HG02840 (cell line): ENCODE data around the gene PPBP.

Experiments used
- ATAC-seq: cut with Tn5 transposase; IDR thresholded peaks from one replicate; pipeline ENCODE4 v1.9.1; 2021; ENCODE audit warnings: mild to moderate bottlenecking, moderate library complexity, moderate number of reproducible peaks; ENCODE audit not compliant: unreplicated experiment, low FRiP score

Gene PPBP, protein sequence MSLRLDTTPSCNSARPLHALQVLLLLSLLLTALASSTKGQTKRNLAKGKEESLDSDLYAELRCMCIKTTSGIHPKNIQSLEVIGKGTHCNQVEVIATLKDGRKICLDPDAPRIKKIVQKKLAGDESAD

DNA sequence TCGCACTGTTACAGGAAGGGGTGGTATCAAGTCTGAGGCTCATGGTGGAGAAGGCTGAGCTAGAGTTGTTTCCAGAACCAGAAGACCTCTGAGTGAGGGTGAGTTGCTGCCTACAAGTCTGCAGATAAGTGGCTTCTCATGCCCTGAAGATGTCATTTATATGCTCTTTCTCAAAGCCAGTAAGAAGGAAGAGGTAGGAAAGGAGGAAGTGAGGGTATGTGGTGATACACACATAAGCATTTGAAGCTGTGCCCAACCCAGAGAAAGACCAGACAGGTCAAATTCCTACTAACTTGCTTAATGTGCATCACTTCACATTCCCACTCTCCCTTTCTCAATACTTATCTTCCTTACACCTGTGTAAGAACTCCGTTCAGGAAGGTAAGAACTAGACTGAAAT lies at the start of gene PPBP:
PPBP (minus strand) TSS at position 130 of the 400 bp plus-strand sequence; CDS start at position 43, 87 bp downstream.
- ATAC-seq, result no peak

DNA sequence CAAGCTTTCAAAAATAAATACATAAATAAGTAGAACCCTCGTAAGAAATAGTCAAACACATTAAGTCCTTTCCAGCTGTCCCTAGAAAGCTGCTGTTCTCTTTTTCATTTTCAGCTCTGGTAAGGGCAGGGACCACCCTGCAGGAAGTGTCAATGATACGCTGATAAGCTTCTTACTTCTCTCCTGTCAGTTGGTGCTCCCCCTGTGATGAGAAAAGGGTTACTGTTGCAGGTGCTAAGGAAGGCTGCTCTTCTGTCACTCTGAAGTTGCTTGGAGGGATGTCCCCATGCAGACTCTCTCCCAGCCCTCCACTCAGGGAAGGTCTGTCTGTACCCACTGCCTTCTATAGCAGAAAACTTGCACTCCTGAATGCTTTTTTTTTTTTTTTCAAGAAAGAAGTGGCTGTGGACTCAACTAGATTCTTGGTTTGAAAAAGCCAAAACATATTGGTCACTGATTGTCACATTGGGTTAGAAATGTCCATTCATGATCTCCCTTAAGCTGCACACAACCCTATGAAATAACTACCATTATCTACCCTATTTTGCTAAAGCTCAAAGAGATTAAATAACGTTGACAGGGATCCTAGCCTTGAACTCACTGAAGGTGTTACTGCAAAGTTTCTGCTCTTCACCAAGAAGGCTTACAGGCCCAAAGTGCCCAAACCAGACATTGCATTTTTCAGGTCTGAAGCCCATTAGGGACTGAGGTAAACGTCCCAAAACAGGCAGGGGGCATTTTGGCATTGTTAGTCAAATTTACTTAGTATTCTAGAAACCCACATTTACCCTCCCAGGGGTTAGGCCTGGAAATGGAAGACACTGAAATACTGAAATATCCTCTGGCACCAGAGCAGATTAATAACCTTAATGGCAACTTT lies 49.3 kb upstream of the PPBP start:
- ATAC-seq, result no peak

DNA sequence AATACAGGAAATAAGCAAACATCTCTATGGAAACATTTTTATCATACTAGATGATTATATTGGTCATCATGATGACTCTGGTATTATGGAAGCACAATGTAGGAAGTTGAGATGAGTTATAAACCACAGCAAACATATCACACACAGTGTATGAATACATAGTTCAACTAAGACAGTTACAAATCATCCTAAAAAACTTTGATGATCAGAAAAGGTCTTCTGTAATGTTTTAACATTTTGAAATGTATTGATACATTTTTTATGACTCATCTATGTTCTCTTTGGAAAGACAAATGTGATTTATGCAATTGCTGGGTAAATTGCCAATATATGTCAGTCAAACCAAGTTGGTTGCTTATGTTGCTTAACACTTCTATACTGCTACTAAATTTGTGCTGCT lies 45.7 kb upstream of the PPBP start:
- no peak for ATAC-seq

DNA sequence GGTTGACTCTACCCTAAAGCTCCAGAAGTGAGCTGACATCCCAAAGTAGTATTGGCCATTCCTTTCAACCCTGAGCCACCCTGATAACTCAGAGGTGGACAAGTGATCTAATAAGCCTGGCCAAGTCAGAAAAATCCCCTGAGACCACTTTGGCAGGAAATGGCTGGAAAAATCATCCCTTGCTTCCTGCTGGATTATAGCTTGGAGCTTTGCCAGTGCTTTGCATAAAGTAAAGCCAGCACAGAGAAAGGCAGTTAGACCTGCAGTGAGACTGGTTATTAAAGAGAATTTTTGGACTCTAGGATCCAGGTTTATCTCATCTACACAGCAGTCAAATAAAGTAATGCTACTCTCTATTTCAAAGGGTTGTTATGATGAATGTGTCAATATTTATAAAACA lies 44.1 kb upstream of the PPBP start:
- ATAC-seq, result no peak

DNA sequence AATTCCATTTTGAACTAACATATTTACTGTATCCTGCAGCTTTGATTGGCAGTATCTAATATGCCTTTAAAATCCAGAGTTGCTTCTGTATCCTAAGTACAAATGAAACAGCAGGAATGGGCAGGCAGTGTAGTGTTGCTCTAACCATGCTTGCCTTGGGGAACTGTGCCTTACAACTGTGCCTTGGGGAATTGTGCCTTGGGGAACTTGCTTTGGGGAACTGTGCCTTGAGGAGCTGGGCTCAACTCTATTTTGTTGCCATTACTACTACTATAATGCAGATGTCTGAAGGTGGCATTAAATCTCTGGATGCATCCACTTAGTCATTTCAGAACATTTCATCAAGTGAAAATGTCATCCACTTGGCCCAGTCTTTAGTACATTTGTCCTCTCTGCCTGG lies 43.6 kb upstream of the PPBP start:
- no peak for ATAC-seq

DNA sequence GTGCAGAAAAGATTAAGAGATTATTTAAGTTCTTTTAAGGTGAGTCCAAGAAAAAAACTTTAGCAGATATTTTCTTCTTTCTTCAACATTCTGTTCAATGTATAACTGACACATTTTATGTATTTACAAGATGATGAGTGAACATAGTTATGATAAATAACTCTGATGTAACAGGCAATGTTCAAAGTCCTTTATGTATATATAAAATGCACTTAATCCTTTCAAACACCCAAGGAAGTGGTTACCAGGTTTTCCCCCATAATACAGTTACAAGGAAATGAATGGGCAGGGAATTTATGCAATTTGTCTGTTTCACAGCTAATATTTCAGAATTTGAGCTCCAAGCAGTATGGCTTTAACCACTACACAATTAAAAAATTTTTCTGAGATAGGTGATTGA lies 42.3 kb upstream of the PPBP start:
- ATAC-seq, result no peak

DNA sequence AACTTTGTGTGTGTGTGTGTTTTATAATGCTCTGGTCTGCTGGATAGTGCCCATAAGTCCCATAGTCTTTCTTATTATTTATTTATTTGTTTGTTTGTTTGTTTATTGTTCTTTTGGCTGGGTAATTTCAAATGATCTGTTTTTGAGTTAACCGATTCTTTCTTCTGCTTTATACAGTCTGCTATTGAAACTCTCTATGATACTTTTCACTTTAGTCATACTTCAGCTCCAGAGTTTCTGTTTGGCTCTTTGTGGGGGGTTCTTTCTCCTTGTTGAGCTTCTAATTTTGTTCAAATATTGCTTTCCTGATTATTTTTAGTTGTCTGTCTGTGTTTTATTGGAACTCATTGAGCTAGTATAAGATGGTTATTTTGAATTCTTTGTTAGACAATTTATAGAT lies 40.5 kb upstream of the PPBP start:
- ATAC-seq, result no peak

DNA sequence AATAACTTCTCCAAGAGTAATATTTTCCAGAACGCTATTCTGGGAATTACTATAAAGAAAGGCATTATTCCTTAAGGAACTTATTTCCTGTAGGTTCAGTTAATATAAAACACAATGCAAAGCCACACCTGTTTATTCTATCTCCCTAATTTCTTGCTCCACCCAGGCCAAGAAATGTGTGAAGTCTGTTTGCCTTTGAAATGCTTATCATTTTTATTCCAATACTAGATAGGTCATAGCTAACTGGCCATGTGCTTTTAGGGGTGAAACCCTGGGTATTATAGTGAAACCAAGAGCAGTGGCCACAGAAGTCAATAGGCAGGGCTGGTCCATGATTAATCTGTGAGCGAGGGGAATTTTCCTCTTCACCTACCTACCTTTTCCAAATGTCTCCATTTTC lies 35.7 kb upstream of the PPBP start:
- no peak for ATAC-seq

DNA sequence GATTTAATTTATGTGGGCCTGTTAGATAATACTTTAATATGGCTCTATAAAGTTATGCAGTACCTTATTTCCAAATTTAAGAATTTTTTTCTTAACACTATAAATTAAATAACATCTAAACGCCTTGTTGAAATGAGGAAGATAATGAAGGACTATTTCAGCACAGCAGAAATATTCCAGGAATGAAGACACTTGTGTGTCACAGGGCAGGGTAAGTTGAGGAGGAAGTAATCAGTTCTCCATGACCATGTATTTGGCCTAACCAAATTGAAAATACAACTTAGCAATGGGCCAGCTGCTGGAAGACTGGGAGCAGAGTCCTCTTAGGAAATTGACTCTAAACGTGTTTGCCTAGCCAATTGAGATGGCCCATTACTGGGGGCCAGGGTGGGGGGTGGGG lies 33.6 kb upstream of the PPBP start:
- ATAC-seq, result no peak

DNA sequence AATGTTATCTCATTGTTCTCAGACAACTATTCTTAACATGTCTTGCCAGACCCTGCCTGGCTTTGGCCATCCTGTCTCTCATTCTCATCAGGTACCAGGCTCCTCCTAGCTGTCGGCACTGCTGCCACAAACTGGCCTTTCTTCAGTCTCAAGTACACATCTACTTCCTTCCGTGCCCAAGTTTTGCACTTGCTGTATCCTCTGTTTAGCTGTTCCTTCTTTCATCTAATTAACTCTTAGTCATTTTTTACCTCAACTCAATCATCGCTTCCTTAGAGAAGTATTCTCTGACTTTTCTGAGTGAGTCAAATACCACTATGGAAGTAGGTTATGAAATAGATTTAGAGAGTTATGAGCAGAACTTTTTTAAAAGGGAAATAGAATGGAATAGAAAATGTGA lies 30.8 kb upstream of the PPBP start:
- no peak for ATAC-seq

DNA sequence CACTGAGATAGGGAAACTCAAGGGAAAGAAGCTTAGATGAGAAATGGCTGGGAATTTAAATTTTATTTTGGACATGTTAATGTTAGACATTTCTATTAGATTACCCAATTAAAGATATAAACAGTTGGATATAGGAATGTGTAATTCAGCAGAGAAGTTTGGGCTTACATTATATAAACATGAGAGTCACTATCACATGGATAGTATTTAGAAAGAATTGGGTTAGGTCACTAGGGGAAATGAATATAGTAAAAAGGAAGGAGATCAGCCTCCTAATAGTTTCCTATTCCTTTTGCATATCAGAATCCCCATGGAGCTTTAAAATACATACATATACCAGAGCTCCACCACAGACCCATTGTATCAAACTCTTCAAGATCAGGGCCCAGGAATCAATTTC lies 30.1 kb upstream of the PPBP start:
- ATAC-seq, result no peak

DNA sequence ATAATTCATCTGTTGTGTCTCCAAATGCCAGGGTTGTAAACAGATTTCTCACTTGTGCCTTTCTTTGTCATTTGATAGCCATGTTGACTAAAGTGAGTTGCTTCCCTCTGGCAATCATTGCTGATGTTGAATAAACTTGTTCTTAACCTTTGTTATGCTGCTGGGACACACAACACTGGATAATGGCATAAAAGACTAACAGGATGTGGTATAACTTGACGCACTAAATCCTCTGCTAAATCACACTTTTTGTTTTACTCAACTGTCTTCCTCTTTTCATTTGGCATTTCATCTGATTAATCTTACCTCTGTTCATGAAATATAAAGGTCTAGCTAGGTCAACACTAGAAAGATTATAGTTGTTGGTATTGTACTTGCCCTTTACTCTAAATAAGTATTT lies 28.1 kb upstream of the PPBP start:
- no peak for ATAC-seq

DNA sequence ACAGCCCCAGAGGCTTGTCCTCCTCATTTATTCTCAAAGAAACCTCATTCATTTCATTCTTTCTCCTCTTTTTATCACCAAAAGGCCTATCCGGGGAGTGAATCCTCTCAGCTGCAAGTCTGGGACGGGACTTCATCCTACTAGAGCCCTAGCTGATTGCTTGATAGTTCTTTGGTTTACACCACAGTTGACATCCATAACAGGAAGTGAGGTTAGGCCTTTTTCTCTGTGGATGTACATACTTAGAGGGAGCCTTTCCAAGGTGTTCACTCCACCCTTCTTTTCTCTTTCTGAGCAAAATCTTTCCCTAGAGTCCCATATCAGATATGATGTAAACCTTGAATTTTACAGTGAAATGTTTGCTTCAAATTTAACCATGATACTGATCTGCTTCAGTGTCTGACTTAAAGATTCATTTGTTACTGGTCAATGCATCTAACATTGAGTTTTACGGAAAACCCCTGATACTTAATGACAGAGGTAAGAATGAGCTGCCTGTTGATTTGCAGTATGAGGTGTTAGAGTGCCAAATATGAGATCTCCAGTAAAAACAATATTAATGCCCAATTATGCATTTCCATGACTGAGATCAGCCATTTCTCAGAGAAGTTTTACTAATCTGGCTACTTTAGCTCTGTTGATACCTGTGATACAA lies 27.3 kb upstream of the PPBP start:
- ATAC-seq, result no peak

DNA sequence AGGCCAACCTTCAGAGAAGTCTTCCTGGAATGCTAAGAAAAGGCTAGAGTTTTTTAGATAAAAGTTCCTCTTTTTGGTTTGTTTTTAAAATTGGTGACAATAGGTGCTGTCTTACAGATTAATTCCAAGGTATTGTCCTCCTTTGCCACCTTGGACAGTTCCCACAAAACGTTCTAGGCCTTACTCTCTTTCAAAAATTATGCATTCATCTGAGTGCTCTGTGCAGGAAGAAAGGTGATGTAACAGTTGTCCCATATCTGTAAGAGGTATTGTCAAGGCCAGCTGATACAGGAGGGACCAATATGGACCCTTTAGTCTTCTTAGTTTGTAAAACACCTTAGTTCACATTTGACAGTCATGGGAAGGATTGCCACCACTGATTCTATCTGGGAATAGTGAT lies 26.3 kb upstream of the PPBP start:
- ATAC-seq, result no peak

DNA sequence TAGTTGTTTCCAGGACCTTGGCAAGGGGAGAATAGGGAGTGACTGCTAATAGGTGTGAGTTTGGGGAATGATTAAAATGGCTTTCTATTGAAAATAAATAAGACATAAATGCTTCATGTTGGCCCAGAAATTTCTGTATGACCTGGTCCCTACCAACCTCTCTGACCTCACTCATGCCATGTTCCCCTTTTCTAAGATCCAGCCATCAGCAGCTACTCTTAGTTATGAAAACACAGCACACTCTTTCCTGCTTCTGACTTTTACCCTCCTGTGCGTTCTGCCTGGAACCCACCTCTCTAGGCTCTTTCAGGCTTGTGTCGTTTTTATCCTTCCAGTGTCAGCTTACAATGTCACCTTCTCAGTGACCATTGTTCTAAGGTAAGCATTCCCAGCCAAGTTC lies 25.3 kb upstream of the PPBP start:
- no peak for ATAC-seq

DNA sequence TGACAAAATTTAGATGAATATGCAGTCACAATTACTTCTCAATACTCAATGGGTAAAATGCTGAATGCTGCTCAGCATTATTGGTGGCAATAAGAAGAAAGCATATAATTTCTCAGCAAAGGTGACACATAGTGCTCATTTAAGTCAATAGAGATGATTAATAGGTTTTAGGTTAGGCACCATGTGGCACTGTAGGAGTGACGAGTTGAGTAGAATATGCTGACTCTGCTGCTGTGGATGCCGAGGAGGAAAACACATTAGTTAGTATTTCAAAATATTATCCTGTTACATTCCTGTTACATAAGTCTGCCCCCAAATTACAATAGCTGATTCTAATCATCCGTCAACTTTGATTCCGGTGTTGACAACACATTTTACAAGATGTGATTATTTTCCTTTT lies 24.1 kb upstream of the PPBP start:
- ATAC-seq, result no peak

DNA sequence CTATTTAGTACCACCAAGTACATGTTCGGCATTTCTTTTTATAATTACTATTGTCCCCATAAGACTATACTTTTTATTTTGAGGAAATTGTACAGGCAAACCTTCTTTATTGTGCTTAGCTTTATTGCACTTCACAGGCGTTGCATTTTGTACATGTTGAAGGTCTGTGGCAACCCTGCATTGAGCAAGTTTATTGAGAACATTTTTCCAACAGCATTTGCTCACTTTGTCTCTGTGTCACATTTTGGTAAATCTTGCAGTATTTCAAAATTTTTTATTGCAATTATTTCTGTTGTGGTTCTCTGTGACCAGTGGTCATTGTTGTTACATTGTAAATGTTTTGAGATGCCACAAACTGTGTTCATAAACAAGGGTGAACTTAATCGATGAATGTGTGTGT lies 21.3 kb upstream of the PPBP start:
- no peak for ATAC-seq

DNA sequence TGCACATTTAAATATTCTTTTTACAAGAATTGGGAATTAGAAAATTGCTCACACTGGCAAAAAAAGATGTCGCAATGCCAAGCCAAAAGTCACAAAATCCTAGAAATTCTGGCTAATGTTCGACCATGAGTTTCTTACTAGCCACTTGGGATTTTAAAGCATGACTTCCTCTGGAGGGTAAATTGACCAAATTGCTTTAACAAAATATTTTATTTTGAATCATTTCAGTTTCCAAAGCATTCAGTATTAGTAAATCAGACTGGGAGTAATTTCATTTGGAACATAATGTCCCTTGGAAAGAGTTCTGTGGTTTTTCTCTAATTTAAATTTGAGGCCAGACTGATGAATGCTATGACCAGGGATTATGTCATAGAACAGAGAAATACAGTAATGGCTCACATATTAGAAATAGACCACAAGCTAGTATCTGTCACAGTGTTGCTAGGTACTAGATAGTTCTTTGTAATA lies 18.1 kb upstream of the PPBP start:
- ATAC-seq, result no peak

DNA sequence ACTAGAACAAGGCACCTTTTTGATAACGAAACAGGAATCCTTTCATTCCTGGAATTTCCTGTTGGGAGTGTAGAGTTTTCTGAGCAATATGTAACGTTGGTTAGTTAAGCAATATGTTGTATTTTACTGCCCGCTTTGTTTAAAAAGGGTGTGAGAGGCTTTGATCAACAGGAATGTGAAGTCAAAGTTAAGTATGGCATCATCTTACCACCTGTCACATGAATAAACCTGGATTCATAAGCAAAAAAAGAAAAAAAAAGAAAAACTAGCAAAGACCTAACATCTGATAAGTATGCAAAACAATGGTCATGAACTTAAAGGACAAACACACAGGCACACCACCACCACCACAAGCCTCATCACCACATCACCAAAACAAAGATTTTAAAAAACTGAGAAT lies 17.5 kb upstream of the PPBP start:
- ATAC-seq, result no peak

DNA sequence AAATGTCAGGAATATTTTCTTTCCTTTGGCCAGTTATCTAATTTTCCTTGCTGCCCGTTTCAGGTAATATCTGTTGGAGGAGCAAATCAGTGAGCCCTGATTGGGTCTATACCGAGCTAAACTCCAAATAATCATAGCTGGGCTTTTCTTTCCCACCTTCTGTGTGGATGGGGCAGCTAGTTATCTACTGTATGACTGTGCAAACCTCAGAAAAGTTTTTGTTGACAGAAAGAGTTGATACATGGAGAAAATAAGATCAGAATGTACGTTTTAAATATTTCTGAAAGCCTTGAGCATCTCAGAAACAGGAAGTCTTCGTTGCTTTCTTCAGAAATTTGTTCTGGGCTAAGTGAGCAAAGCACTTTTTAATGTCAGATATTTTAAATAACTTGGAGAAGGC lies 16.7 kb upstream of the PPBP start:
- no peak for ATAC-seq

DNA sequence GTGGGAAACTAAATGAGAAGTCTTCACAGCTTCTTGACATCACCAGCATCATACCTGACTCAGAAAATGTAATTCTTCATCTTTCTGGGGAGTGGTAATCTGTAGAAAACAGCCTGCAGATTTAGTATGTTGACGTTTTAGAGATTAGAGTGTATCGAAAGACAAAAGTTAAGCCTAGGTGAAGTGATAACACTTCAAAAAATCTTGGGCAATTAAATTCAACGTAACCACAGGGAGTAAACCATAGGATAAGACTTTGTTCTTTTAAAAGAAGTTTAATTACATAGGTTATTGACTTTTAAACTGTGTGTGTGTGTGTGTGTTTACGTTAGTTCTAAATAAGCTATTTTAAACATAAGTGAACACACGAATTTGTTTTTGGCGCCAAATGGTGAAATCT lies 12.3 kb upstream of the PPBP start:
- ATAC-seq, result no peak
